GM23338 (cell line): Measurements from ENCODE around the gene CPNE4. TPM values are rescaled to one million over a fixed set of nuclear protein-coding genes. Genes with fewer than 3 reads are reported as not detected.

Experiments used
- ATAC-seq: fragments of 200-7000 bp; cut with Tn5 transposase; 3 replicates; pipeline ENCODE4 v1.9.1; 2020
- DNase-seq: peaks from one replicate; pipeline ENCODE4 v3.0.0-alpha.2; 2015; ENCODE audit warnings: low spot score
- H2AFZ ChIP-seq: fragments of 200-600 bp; sonication (generic); 2 replicates; pipeline ENCODE4 v1.8.0; 2016; ENCODE audit warnings: antibody characterized with exemption, mild to moderate bottlenecking, moderate library complexity
- H3F3A ChIP-seq: fragments of 200-600 bp; sonication (generic); replicated peaks from 2 replicates; pipeline ENCODE4 v1.8.0; 2017; ENCODE audit warnings: antibody characterized with exemption, mixed run types, low read depth
- H3K27ac ChIP-seq: fragments of 200-600 bp; sonication (generic); 2 replicates; pipeline ENCODE4 v1.6.1; 2016; ENCODE audit warnings: low read depth
- H3K27me3 ChIP-seq: fragments of 200-600 bp; sonication (generic); 2 replicates; pipeline ENCODE4 v1.8.0; 2016; ENCODE audit warnings: mild to moderate bottlenecking, mixed run types, moderate library complexity; ENCODE audit not compliant: insufficient read depth
- H3K36me3 ChIP-seq: fragments of 200-600 bp; sonication (generic); 2 replicates; pipeline ENCODE4 v1.8.0; 2016; ENCODE audit warnings: mild to moderate bottlenecking; ENCODE audit not compliant: insufficient read depth
- H3K4me1 ChIP-seq: fragments of 200-600 bp; sonication (generic); 2 replicates; pipeline ENCODE4 v1.8.0; 2016; ENCODE audit warnings: mild to moderate bottlenecking, moderate library complexity; ENCODE audit not compliant: insufficient read depth
- H3K4me2 ChIP-seq: fragments of 200-600 bp; sonication (generic); 2 replicates; pipeline ENCODE4 v1.7.1; 2017; ENCODE audit warnings: mixed run types
- H3K4me3 ChIP-seq: fragments of 200-600 bp; sonication (generic); 2 replicates; pipeline ENCODE4 v1.6.1; 2016; ENCODE audit warnings: mixed run types
- H3K79me2 ChIP-seq: fragments of 200-600 bp; sonication (generic); replicated peaks from 2 replicates; pipeline ENCODE4 v1.8.0; 2017; ENCODE audit warnings: mild to moderate bottlenecking; ENCODE audit not compliant: insufficient read depth
- H3K9me2 ChIP-seq: fragments of 200-600 bp; sonication (generic); 2 replicates; pipeline ENCODE4 v1.8.0; 2017; ENCODE audit not compliant: insufficient read depth
- H4K20me1 ChIP-seq: fragments of 200-600 bp; sonication (generic); replicated peaks from 2 replicates; pipeline ENCODE4 v1.8.0; 2017; ENCODE audit warnings: mild to moderate bottlenecking; ENCODE audit not compliant: insufficient read depth
- H3K27ac Mint-ChIP-seq: 2 replicates; pipeline ENCODE4 v1.8.0; 2020; ENCODE audit warnings: inconsistent platforms, mild to moderate bottlenecking, moderate library complexity, mixed read lengths
- H3K27me3 Mint-ChIP-seq: 3 replicates; pipeline ENCODE4 v1.8.0; 2022; ENCODE audit warnings: low read depth, mild to moderate bottlenecking, moderate library complexity, mixed read lengths, inconsistent platforms; ENCODE audit not compliant: insufficient read depth, poor library complexity
- H3K36me3 Mint-ChIP-seq: 3 replicates; pipeline ENCODE4 v1.8.0; 2021; ENCODE audit warnings: low read depth, mild to moderate bottlenecking, inconsistent platforms, moderate library complexity, mixed read lengths
- H3K4me1 Mint-ChIP-seq: 3 replicates; pipeline ENCODE4 v1.8.0; 2020; ENCODE audit warnings: mild to moderate bottlenecking, inconsistent platforms, mixed read lengths
- H3K4me3 Mint-ChIP-seq: 3 replicates; pipeline ENCODE4 v1.8.0; 2021; ENCODE audit warnings: moderate library complexity, mild to moderate bottlenecking, inconsistent platforms, mixed read lengths
- H3K9me3 Mint-ChIP-seq: 3 replicates; pipeline ENCODE4 v1.8.0; 2020; ENCODE audit warnings: moderate library complexity, mild to moderate bottlenecking, inconsistent platforms, mixed read lengths
- CREB1 ChIP-seq: fragments of 250-450 bp; sonication (Bioruptor Pico); IDR thresholded peaks from 2 replicates; pipeline ENCODE4 v1.5.0; 2020; ENCODE audit warnings: low read depth, mild to moderate bottlenecking, moderate library complexity
- CTCF ChIP-seq, 2 experiments: fragments of 200-600 bp in 1 of 2; sonication (generic) in 1 of 2; conservative IDR thresholded peaks; 2 replicates each; pipeline versions ENCODE4 v1.5.1 to v1.6.1; 2016 to 2017; ENCODE audit warnings: antibody characterized with exemption in 2 of 2, low read depth in 2 of 2, mild to moderate bottlenecking in 2 of 2, moderate library complexity in 1 of 2
- EZH2 ChIP-seq: fragments of 200-600 bp; sonication (generic); IDR thresholded peaks from one replicate; pipeline ENCODE4 v1.8.0; 2017; ENCODE audit warnings: antibody characterized with exemption, mild to moderate bottlenecking, low read depth; ENCODE audit not compliant: unreplicated experiment
- EZH2phosphoT487 ChIP-seq: fragments of 200-600 bp; sonication (generic); IDR thresholded peaks from one replicate; pipeline ENCODE4 v1.8.1; 2018; ENCODE audit warnings: antibody characterized with exemption; ENCODE audit not compliant: unreplicated experiment
- JUNB ChIP-seq: IDR thresholded peaks from one replicate; pipeline ENCODE4 v1.6.1; 2016; ENCODE audit warnings: antibody characterized with exemption; ENCODE audit not compliant: unreplicated experiment
- NANOG ChIP-seq: IDR thresholded peaks from 2 replicates; pipeline ENCODE4 v1.6.1; 2016; ENCODE audit warnings: antibody characterized with exemption, borderline replicate concordance
- POLR2AphosphoS5 ChIP-seq: IDR thresholded peaks from 2 replicates; pipeline ENCODE4 v1.6.1; 2016; ENCODE audit warnings: antibody characterized with exemption, low read depth
- REST ChIP-seq: IDR thresholded peaks from one replicate; pipeline ENCODE4 v1.6.1; 2018; ENCODE audit warnings: antibody characterized with exemption; ENCODE audit not compliant: unreplicated experiment
- STAT1 ChIP-seq: IDR thresholded peaks from one replicate; pipeline ENCODE4 v1.6.1; 2016; ENCODE audit warnings: antibody characterized with exemption; ENCODE audit not compliant: unreplicated experiment
- ZNF114 ChIP-seq: fragments of 250-450 bp; sonication (Bioruptor Pico); IDR thresholded peaks from 2 replicates; pipeline ENCODE4 v1.5.0; 2020; ENCODE audit warnings: mild to moderate bottlenecking, moderate library complexity
- ZNF331 ChIP-seq: fragments of 250-450 bp; sonication (Bioruptor Pico); IDR thresholded peaks from 2 replicates; pipeline ENCODE4 v1.5.0; 2020; ENCODE audit warnings: low read depth, mild to moderate bottlenecking, moderate library complexity
- polyA plus RNA-seq: library from polyadenylated mRNA; unstranded; fragments of >200 nt; fragmentation: Nextera tagmentation; extraction: Ambion mirVana; gene quantifications from 2 replicates; pipeline ENCODE4 v1.2.1, GENCODE V29; 2016
- total RNA-seq: library from RNA; depleted of rRNA; stranded (reverse); fragments of >200 nt; shearing (Covaris generic); gene quantifications from 2 replicates; pipeline ENCODE4 v1.2.3, GENCODE V29; 2014
- TF ChIP-seq, protein P1 (sequence below): IDR thresholded peaks from 2 replicates; pipeline ENCODE4 v1.6.1; 2016; ENCODE audit warnings: antibody characterized with exemption

The CPNE4 gene
- total and polyA plus RNA-seq, 2 experiments from 2014 or later = 2.0 to 6.5 TPM

GRCh38 chr3:131694376-131694775 lies 340.4 kb downstream of the CPNE4 start:
- peaks cover 6% of the 10 kb centered on the region for H3K4me1 ChIP-seq
- TF ChIP-seq, protein P1, sequence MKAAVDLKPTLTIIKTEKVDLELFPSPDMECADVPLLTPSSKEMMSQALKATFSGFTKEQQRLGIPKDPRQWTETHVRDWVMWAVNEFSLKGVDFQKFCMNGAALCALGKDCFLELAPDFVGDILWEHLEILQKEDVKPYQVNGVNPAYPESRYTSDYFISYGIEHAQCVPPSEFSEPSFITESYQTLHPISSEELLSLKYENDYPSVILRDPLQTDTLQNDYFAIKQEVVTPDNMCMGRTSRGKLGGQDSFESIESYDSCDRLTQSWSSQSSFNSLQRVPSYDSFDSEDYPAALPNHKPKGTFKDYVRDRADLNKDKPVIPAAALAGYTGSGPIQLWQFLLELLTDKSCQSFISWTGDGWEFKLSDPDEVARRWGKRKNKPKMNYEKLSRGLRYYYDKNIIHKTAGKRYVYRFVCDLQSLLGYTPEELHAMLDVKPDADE = no peak
- TF ChIP-seq CTCF (conservative IDR thresholded peaks at IDR 0.05; ENCODE audit: low read depth in 2 of 2) = no peak
- TF ChIP-seq REST = no peak
- TF ChIP-seq ZNF331 (CRISPR knock-in tag) = no peak
- TF ChIP-seq NANOG = no peak
- no peak for TF ChIP-seq CREB1 (CRISPR knock-in tag)
- TF ChIP-seq ZNF114 (CRISPR knock-in tag) = no peak
- TF ChIP-seq EZH2phosphoT487 = no peak
- no peak for TF ChIP-seq STAT1

GRCh38 chr3:131692356-131692755 lies 342.5 kb downstream of the CPNE4 start:
- H3K4me2 ChIP-seq = no peak overlapping the region
- no peak overlapping the region for H3K4me3 ChIP-seq
- TF ChIP-seq EZH2phosphoT487 (no peak), EZH2 (no peak), ZNF114 (CRISPR knock-in tag) (no peak), REST (no peak), CREB1 (CRISPR knock-in tag) (no peak), POLR2AphosphoS5 (no peak), JUNB (no peak)
- TF ChIP-seq, protein P1 = no peak
- ATAC-seq (no peak), DNase-seq (no peak)
- no peaks in the 10 kb centered on the region for H3F3A ChIP-seq
- no peak overlapping the region for H3K27ac ChIP-seq
- no peaks in the 10 kb centered on the region for H3K79me2 ChIP-seq
- no peaks in the 10 kb centered on the region for H3K4me1 Mint-ChIP-seq
- peaks cover 6% of the 10 kb centered on the region; the same call in 1 of the 2 replicates for H3K9me2 ChIP-seq
- H2AFZ ChIP-seq = no peak overlapping the region
- no peaks in the 10 kb centered on the region for H3K9me3 Mint-ChIP-seq
- H3K27me3 Mint-ChIP-seq = no peaks in the 10 kb centered on the region
- H3K27me3 ChIP-seq = no peaks in the 10 kb centered on the region
- H3K4me1 ChIP-seq = no peaks in the 10 kb centered on the region
- no peaks in the 10 kb centered on the region for H3K36me3 ChIP-seq
- no peak overlapping the region for H3K4me3 Mint-ChIP-seq
- H4K20me1 ChIP-seq = no peaks in the 10 kb centered on the region
- no peak overlapping the region for H3K27ac Mint-ChIP-seq
- no peaks in the 10 kb centered on the region for H3K36me3 Mint-ChIP-seq

More at GRCh38 chr3:131694376-131694775, 340.4 kb downstream of the CPNE4 start:
- no peak overlapping the region for H3K27ac Mint-ChIP-seq
- Histone ChIP-seq H2AFZ (no peak overlapping the region), H3F3A (no peaks in the 10 kb centered on the region), H3K9me2 (peaks cover 4% of the 10 kb centered on the region; the same call in 1 of the 2 replicates), H3K27me3 (no peaks in the 10 kb centered on the region), H3K4me3 (no peak overlapping the region), H4K20me1 (no peaks in the 10 kb centered on the region), H3K36me3 (no peaks in the 10 kb centered on the region), H3K79me2 (no peaks in the 10 kb centered on the region), H3K4me2 (no peak overlapping the region), H3K27ac (no peak overlapping the region)
- H3K4me3 Mint-ChIP-seq = no peak overlapping the region
- ATAC-seq = no peak
- no peaks in the 10 kb centered on the region for H3K27me3 Mint-ChIP-seq
- DNase-seq = no peak
- H3K4me1 Mint-ChIP-seq = peaks cover 2% of the 10 kb centered on the region; the same call in 1 of the 3 replicates
- H3K9me3 Mint-ChIP-seq = no peaks in the 10 kb centered on the region
- H3K36me3 Mint-ChIP-seq = no peaks in the 10 kb centered on the region
